Parathyroid adenoma (tissue), 2 donors: ENCODE measurements around the gene KRT1.

Experiments used
- H2AFZ ChIP-seq: fragments of 300-600 bp; sonication (generic); one replicate; pipeline ENCODE4 v1.7.0; 2017; ENCODE audit warnings: antibody characterized with exemption, mild to moderate bottlenecking
- H3K27ac ChIP-seq: fragments of 300-600 bp; sonication (generic); one replicate; pipeline ENCODE4 v1.7.0; 2017
- H3K27me3 ChIP-seq: fragments of 300-600 bp; sonication (generic); one replicate; pipeline ENCODE4 v1.7.0; 2017; ENCODE audit warnings: low read length; ENCODE audit not compliant: control insufficient read depth, insufficient read depth
- H3K36me3 ChIP-seq: fragments of 300-600 bp; sonication (generic); one replicate; pipeline ENCODE4 v1.7.0; 2017; ENCODE audit warnings: low read length; ENCODE audit not compliant: control insufficient read depth, insufficient read depth
- H3K4me1 ChIP-seq: fragments of 300-600 bp; sonication (generic); one replicate; pipeline ENCODE4 v1.7.0; 2017; ENCODE audit warnings: control low read depth
- H3K4me2 ChIP-seq: fragments of 300-600 bp; sonication (generic); one replicate; pipeline ENCODE4 v1.7.0; 2017; ENCODE audit warnings: low read length
- H3K4me3 ChIP-seq: fragments of 300-600 bp; sonication (generic); one replicate; pipeline ENCODE4 v1.7.0; 2017; ENCODE audit warnings: low read depth, low read length
- H3K79me2 ChIP-seq: fragments of 300-600 bp; sonication (generic); one replicate; pipeline ENCODE4 v1.7.0; 2017; ENCODE audit warnings: control low read depth
- H3K9ac ChIP-seq: fragments of 300-600 bp; sonication (generic); one replicate; pipeline ENCODE4 v1.7.0; 2017; ENCODE audit warnings: mild to moderate bottlenecking
- H3K9me3 ChIP-seq: fragments of 300-600 bp; sonication (generic); one replicate; pipeline ENCODE4 v1.7.0; 2017; ENCODE audit warnings: low read length; ENCODE audit not compliant: control insufficient read depth
- TF ChIP-seq, protein P1 (sequence below): fragments of 300-600 bp; sonication (generic); IDR thresholded peaks from one replicate; pipeline ENCODE4 v1.7.0; 2017; ENCODE audit warnings: antibody characterized with exemption, mild to moderate bottlenecking
- donor health status: primary hyperparathyroidism.

KRT1 gene

DNA sequence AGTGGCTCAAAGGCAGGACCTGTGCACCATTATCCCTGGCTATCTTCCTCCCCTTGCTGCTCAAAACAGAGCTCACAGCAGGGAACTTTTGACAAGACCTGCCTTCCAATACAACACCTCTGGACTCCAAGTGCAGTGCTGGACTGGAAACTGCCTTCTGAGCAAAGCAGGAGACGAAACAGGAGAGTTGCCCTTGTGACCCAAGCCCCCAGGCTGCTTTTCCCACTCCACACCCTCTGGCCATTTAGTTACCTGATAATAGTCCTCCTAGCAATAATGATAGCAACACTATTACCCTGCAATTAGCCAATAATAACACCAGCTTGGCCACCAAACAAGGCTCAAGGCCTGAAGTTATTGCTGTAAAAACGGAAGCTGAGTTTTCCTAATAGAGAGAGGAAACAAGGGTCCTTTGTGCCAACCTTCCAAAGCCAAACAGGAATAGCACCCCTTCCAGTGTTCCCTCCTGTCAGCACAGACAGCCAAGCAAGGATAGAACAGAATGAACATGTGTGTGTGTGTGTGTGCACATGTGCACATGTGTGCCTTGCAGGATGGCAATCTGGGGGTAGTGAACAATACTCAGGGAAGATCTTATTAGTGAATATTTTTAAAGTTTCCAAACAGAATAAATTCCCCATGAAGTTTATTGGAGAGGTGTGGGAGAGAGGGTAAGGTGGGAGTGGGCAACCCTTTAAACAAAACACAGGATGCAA lies 52.7 kb downstream of the KRT1 start:
- TF ChIP-seq, protein P1, sequence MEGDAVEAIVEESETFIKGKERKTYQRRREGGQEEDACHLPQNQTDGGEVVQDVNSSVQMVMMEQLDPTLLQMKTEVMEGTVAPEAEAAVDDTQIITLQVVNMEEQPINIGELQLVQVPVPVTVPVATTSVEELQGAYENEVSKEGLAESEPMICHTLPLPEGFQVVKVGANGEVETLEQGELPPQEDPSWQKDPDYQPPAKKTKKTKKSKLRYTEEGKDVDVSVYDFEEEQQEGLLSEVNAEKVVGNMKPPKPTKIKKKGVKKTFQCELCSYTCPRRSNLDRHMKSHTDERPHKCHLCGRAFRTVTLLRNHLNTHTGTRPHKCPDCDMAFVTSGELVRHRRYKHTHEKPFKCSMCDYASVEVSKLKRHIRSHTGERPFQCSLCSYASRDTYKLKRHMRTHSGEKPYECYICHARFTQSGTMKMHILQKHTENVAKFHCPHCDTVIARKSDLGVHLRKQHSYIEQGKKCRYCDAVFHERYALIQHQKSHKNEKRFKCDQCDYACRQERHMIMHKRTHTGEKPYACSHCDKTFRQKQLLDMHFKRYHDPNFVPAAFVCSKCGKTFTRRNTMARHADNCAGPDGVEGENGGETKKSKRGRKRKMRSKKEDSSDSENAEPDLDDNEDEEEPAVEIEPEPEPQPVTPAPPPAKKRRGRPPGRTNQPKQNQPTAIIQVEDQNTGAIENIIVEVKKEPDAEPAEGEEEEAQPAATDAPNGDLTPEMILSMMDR, result no peak
- H3K27ac ChIP-seq, result no peak overlapping the region
- H3K27me3 ChIP-seq, result no peaks in the 10 kb centered on the region
- H3K4me1 ChIP-seq, result no peaks in the 10 kb centered on the region
- no peak overlapping the region for H3K4me3 ChIP-seq
- no peaks in the 10 kb centered on the region for H3K79me2 ChIP-seq
- H2AFZ ChIP-seq, result no peak overlapping the region
- no peak overlapping the region for H3K4me2 ChIP-seq
- H3K9me3 ChIP-seq, result no peaks in the 10 kb centered on the region
- no peak overlapping the region for H3K9ac ChIP-seq
- H3K36me3 ChIP-seq, result no peaks in the 10 kb centered on the region
